DMS 273 (cell line): ENCODE results near the gene UHRF1.
A peak's percentile ranks its signal among the peaks of the same experiment; 100 is the strongest.
"Not testable (repeated sequence)": the region's sequence is repeated elsewhere in the genome, so short reads cannot be mapped to it uniquely, and the experiment has no call there.

ENCODE experiments used
- DNase-seq: peaks from one replicate; lab custom pipeline; 2025; ENCODE audit not compliant: unreplicated experiment; lab: John Stamatoyannopoulos, UW

The UHRF1 gene

DNA sequence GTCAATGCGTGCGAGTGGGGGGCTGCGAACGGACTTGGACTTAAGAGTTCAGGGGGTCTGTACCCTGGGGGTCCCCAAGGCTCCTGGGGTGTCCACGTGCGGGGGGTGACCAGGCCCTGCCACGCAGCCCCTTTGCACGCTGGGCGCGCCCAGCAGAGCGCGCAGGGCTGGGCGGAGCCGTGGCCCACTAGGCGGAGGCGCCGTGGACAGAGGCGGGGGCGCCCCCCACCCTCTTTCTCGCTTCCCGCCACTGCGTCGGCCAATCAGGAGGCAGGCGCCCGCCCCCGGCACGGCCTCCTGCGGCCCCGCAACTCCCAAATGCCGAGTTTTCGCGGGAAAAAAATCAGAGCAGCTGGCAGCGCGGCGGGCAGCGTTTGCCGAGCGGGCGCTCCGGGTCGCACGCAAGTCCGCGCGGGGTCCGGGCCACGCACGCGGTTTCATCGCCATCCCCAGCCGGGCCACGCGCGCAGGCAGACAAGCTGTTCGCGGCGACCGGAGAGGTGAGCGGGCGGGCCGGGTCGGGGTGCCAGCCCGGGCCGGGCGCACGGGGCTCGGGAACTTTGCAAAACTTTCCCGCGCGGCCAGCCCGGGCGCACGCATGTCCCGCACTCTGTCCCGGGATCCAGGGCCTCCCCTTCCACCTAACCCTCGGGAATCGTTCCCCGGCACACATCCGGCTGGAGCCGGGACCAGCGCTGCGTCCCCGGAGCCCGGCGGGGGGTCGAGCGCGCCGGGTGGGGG is at the start of gene UHRF1:
Gene UHRF1, plus strand, starts transcription at position 346 of the 741 bp plus-strand sequence. CDS start 1,385 bp downstream, outside the sequence.
- peak; percentile 89 for DNase-seq

GRCh38 chr19:4859697-4860096 is 49.6 kb upstream of the UHRF1 start:
- no peak for DNase-seq

DNA sequence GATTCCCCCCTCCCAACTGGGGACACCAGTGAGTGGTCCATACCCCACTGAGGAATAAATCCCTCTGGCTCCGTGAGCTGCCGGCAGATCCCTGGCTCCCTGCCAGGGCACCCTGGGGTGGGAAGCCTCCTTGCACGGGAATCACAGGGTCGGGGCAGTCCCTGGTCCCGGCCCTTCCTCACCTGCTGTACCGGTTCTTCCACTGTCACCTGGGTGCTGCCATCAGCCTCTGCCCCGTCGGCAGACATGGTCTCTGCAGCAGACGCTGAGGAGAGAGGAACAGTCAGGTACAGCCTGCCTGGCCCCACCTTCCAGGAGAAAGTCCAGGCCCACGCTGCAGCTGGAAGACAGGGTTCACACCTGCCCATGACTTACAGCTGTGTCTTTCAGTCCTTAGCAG is 48.2 kb upstream of the UHRF1 start:
- DNase-seq: no peak

DNA sequence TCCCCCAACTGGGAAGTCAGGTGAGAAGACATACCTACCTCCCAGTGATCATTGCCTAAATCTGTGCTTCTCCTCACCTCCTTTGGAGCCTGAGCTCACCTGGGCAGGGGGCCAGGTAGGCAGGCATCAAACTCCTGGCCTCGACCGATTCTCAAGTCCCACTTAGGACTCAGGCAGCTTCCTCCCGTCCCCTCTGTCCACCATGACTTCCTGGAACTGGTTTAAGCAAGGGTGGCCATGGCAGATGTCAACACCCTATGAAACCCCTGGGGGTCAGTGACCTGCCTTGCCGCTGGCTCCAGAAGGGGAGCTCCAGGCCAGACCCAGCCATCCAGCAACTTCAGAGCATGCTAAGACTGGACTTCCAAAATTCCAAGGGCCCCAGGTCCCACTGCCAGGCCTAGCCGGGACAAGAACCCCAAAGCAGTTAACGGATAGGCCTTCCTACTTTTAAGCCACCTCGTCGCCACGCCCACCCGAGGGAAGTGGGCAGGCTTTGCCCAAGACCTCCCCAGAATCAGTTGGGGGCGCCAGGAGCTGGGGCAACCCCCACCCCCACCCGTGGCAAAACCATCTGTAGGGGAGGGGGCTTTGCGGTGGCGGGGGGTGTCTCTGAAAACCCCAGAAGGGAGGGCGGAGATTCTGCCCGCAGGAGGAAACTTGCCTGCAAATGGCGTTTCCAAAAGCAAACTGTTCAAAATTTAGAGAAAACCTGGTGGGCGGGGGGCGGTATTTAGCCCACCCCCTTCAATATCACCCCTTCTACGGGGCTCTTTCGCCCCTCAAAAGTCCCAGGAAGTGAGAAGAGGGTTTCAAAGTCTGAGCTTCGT is 42.5 kb upstream of the UHRF1 start:
- DNase-seq: peak; percentile 34

- peak; percentile 97 for DNase-seq
Measured at GRCh38 chr19:4867534-4868285, 41.6 kb upstream of the UHRF1 start, which contains the start of gene PLIN3. TSS of gene PLIN3 (minus strand) at chr19:4867667. CDS start at chr19:4861394, 6,273 bp downstream.

- no peak for DNase-seq
Measured at GRCh38 chr19:4868286-4868834, 40.9 kb upstream of the UHRF1 start.

DNA sequence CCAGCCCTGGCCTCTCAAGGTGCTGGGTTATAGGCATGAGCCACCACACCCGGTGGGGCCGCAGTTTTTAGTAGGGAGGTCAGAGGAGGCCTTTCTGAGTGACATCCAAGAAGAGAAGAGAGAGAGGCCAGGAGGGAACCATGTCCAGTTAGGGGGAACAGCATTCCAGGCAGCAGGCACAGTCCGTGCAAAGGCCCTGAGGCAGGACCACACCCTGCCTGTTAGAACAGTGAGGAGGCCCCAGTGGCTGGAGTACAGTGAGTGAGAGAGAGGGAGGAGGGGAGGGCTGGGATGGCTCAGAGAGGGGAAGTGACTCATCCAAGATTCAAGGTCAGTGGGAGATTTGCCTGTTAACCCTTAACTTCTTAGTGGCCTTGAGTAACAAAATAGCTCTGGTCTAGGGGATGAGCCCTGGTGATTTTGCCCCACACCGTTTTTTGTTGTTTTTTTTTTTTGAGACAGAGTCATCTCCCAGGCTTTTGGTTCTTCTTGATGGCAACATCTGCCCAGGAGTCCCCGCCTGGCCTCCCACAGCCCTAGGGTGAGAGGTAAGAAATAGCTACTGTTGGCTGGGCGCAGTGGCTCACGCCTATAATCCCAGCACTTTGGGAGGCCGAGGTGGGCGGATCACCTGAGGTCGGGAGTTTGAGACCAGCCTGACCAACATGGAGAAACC is 39.1 kb upstream of the UHRF1 start:
- DNase-seq: peak; percentile 44

DNA sequence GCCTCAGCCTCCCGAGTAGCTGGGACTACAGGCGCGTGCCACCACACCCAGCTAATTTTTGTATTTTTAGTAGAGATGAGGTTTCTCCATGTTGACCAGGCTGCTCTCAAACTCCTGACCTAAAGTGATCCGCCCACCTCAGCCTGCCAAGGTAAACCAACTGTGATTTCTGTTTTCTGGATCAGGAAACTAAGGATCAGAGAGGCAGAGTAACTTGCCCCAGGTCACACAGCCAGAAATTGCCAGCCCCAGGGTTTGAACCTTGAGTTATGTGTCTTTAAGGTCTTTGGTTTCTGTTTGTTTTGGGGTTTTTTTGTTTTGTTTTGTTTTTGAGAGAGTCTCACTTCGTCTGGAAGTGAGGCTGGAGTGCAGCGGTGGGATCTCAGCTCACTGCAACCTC is 37.6 kb upstream of the UHRF1 start:
- DNase-seq: no peak

GRCh38 chr19:4873930-4874329 is 35.4 kb upstream of the UHRF1 start:
- no peak for DNase-seq

DNA sequence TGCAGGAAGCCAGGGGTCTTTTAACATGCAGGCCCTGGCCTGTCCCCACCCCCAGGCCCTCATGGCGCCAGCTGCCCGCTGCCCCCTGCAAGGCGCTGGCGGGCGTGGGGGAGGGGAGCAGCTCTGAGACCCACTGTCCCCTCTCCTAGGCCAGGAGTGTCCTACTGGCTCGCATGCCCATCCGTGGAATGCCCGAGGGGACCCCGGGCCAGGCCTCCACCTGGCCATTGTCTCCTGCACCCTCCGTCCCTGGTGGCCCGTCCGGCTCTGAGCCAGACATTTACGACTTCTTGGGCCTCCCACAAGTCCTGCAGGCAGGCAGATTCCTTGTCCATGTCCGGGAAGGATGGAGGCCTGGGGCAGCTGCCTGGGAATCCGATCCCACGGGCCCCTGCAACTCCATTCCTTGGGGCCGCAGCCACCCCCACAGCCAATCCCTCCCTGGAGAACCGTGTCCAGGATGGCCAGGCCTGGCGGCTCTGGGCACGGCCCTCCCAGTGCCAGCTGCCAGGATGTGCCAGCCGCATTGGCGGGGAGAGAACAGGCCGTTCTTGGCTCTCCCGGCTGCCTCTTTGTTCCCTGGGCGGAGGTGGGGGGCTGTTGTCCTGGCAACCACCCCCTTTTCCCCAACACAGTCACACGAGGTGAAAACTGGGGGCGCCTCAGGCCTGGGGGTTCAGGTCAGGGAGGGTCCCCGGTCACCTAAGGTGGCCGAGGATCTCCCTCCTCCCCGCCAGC is 31.4 kb upstream of the UHRF1 start:
- DNase-seq: peak; percentile 71

- DNase-seq: peak; percentile 62
Measured at GRCh38 chr19:4878491-4878968, 30.8 kb upstream of the UHRF1 start.

DNA sequence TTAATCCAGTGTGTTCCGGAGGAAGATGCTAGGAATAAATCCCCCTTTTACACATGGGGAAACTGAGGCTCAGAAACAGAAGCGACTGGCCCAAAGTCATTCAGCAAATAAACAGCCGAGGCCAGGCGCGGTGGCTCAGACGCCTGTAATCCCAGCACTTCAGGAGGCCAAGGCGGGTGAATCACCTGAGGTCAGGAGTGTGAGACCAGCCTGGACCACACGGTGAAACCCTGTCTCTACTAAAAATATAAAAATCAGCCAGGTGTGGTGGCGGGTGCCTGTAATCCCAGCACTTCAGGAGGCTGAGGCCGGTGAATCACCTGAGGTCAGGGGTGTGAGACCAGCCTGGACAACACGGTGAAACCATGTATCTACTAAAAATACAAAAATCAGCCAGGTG is 30.3 kb upstream of the UHRF1 start:
- DNase-seq: no peak

GRCh38 chr19:4882874-4883273 is 26.4 kb upstream of the UHRF1 start:
- DNase-seq: not testable (repeated sequence)

GRCh38 chr19:4884993-4885392 is 24.3 kb upstream of the UHRF1 start:
- DNase-seq: not testable (repeated sequence)

GRCh38 chr19:4887803-4888202 is 21.5 kb upstream of the UHRF1 start:
- not testable (repeated sequence) for DNase-seq

GRCh38 chr19:4889034-4889815 is 20.1 kb upstream of the UHRF1 start:
- peak; percentile 89 for DNase-seq

GRCh38 chr19:4891066-4891465 is 18.2 kb upstream of the UHRF1 start:
- no peak for DNase-seq

GRCh38 chr19:4892962-4893361 is 16.3 kb upstream of the UHRF1 start:
- not testable (repeated sequence) for DNase-seq

- DNase-seq: no peak
Measured at GRCh38 chr19:4896372-4896771, 12.9 kb upstream of the UHRF1 start.
